NCI-H2171 treated with DMSO at 0.1 percent for 48 hours (cell line): ENCODE data around the gene SRC.

Experiments
- DNase-seq: peaks from one replicate; lab custom pipeline; 2025; lab: John Stamatoyannopoulos, UW

Gene SRC

GRCh38 chr20:37454636-37455385 lies 108.9 kb downstream of the SRC start:
- no peak for DNase-seq
